Chondrocyte (in vitro differentiated cells): ENCODE measurements around the gene TRABD2A. TPM values are rescaled to one million over a fixed set of nuclear protein-coding genes. Genes with fewer than 3 reads are reported as not detected.

Experiments used
- DNase-seq: peaks from one replicate; pipeline ENCODE4 v3.0.0; 2021; ENCODE audit warnings: mixed read lengths, low spot score
- H3K27ac Mint-ChIP-seq: one replicate; pipeline ENCODE4 v1.8.0; 2021; ENCODE audit warnings: mild to moderate bottlenecking, moderate library complexity, mixed read lengths; ENCODE audit not compliant: unreplicated experiment
- H3K27me3 Mint-ChIP-seq: 2 replicates; pipeline ENCODE4 v1.8.0; 2021; ENCODE audit warnings: low read depth, mixed read lengths
- H3K36me3 Mint-ChIP-seq: 2 replicates; pipeline ENCODE4 v1.8.0; 2021; ENCODE audit warnings: low read depth, mixed read lengths
- H3K4me1 Mint-ChIP-seq: 2 replicates; pipeline ENCODE4 v1.8.0; 2021; ENCODE audit warnings: low read depth, mild to moderate bottlenecking, mixed read lengths
- H3K4me3 Mint-ChIP-seq: one replicate; pipeline ENCODE4 v1.8.0; 2021; ENCODE audit warnings: mild to moderate bottlenecking, moderate library complexity, mixed read lengths; ENCODE audit not compliant: unreplicated experiment
- H3K9me3 Mint-ChIP-seq: 2 replicates; pipeline ENCODE4 v1.8.0; 2021; ENCODE audit warnings: low read depth, mixed read lengths
- CTCF ChIP-seq: fragments of 200-600 bp; sonication (generic); IDR thresholded peaks from 2 replicates; pipeline ENCODE4 v1.5.0; 2021; ENCODE audit warnings: antibody characterized with exemption, mild to moderate bottlenecking, moderate library complexity
- total RNA-seq: library from RNA; stranded (reverse); gene quantifications from 3 replicates; pipeline ENCODE4 v1.2.1, GENCODE V29; 2021

The TRABD2A gene
- total RNA-seq, 1 donor from 2014 or later = 0.37 TPM

- no peak for TF ChIP-seq CTCF
- Mint-ChIP-seq H3K4me1 (peaks cover 54% of the 10 kb centered on the region), H3K27ac (peak overlapping the region; percentile 78)
These were observed 14.1 kb upstream of the TRABD2A start for GRCh38 chr2:84894758-84895520.

DNA sequence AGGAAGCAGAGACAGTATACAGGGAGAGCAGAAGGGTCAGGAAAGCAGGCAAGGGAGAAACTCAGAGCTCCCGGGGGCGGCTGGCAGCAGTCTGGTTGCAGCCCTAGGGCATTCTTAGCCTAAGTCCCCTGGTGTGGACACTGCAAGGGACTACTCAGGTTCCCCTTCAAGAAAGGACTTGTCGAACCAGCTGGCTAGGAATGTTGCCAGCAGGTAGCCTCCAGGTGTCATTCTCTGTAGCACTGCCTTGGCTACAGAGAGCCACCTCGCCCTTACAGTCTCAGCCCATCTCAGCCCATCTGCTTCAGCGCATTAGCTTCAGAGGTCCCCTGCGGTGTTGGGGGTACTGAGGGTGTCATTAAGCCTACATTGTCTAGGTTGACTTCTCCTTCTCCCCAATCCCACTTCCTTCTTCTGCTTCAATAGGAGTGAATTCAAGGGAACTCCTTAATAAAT, 13.3 kb upstream of the TRABD2A start:
- peaks cover 48% of the 10 kb centered on the region for H3K4me1 Mint-ChIP-seq
- DNase-seq = no peak
- TF ChIP-seq CTCF = no peak
- H3K9me3 Mint-ChIP-seq = no peaks in the 10 kb centered on the region
- no peaks in the 10 kb centered on the region for H3K27me3 Mint-ChIP-seq
- no peaks in the 10 kb centered on the region for H3K36me3 Mint-ChIP-seq
- peak overlapping the region; percentile 30 for H3K27ac Mint-ChIP-seq
- H3K4me3 Mint-ChIP-seq = no peak overlapping the region

More at GRCh38 chr2:84894758-84895520, 14.1 kb upstream of the TRABD2A start:
- Mint-ChIP-seq H3K4me3 (no peak overlapping the region), H3K27me3 (no peaks in the 10 kb centered on the region), H3K9me3 (no peaks in the 10 kb centered on the region), H3K36me3 (no peaks in the 10 kb centered on the region)
- DNase-seq = no peak

GRCh38 chr2:84891355-84892010, 10.6 kb upstream of the TRABD2A start:
- H3K27me3 Mint-ChIP-seq = no peaks in the 10 kb centered on the region
- H3K4me3 Mint-ChIP-seq = no peak overlapping the region
- no peak overlapping the region for H3K27ac Mint-ChIP-seq
- TF ChIP-seq CTCF = no peak
- H3K4me1 Mint-ChIP-seq = peaks cover 32% of the 10 kb centered on the region
- H3K36me3 Mint-ChIP-seq = no peaks in the 10 kb centered on the region
- no peak for DNase-seq
- no peaks in the 10 kb centered on the region for H3K9me3 Mint-ChIP-seq

DNA sequence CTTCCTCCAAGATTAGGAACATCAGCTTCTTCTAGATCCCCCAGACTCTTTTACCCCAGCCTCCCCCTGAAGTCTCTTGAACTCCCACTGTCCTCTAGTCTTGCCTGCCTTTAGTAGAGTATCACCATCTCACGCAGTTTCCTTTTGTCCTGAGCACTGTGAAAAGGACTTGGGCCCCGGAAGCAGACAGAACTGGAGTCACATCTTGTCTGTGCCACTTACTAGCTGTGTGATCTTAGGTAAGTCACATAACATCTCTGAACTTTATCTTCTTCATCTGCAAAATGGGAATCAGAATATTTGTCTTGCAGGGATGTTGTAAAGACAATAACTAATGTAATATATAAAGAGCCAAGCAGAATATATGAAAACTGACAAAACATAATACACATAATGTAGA, 8.4 kb upstream of the TRABD2A start:
- no peak for TF ChIP-seq CTCF
- H3K4me3 Mint-ChIP-seq = no peak overlapping the region
- DNase-seq = no peak
- no peaks in the 10 kb centered on the region for H3K36me3 Mint-ChIP-seq
- H3K27me3 Mint-ChIP-seq = no peaks in the 10 kb centered on the region
- peaks cover 15% of the 10 kb centered on the region for H3K4me1 Mint-ChIP-seq
- no peak overlapping the region for H3K27ac Mint-ChIP-seq
- H3K9me3 Mint-ChIP-seq = no peaks in the 10 kb centered on the region

GRCh38 chr2:84888401-84889276, 7.8 kb upstream of the TRABD2A start:
- Mint-ChIP-seq H3K9me3 (no peaks in the 10 kb centered on the region), H3K36me3 (no peaks in the 10 kb centered on the region), H3K4me1 (peaks cover 17% of the 10 kb centered on the region), H3K4me3 (no peak overlapping the region), H3K27me3 (no peaks in the 10 kb centered on the region), H3K27ac (peak overlapping the region; percentile 64)
- DNase-seq = no peak
- TF ChIP-seq CTCF = no peak
